ENCODE data around the gene IFT74.

IFT74 gene

DNA sequence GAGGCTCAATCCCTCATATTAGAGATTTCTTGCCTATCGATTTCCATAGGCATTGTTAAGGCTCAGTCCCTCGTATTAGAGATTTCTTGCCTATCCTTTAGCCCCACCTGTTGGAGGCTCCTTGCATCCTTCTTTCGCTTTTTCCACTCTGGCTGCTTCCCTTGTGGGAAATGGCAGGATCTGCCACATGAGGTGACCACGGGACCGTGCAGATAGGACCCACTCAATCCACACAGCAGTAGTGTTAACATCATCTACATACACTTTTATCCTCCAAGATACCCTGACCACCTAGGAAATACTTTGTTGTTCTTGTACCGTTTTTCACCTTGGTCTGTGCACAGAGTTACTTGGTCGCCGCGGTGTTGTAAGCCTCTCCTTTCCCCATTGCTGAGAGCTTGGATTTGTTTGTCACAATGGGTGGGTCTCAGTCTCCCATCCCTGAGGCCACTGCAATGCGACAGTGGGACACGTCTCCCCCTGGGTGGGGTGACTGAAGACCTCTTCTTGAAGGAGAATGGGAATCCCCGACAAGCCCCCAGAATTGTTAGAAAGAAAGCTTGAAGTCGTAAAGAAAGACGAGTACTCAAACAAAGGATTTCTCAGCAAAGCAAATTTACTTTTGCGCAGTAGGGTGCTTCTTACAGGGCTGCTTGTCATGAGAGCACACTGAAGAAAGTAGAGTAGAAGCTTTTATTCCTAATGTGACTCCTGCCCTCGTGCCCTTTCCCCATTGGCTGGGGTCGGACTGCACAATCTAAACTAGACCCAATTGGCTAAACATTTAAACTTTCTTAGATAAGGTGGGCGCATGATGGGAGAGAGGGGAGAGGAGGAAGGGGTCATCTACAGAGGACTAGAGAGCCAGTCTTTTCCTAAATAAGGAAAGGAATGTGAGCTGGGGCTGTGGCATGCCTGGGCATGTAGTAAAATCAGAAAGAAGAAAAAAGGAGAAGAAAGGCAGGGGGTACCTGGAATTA is 19.8 kb downstream of the IFT74 start:
- no peak for DNase-seq

DNA sequence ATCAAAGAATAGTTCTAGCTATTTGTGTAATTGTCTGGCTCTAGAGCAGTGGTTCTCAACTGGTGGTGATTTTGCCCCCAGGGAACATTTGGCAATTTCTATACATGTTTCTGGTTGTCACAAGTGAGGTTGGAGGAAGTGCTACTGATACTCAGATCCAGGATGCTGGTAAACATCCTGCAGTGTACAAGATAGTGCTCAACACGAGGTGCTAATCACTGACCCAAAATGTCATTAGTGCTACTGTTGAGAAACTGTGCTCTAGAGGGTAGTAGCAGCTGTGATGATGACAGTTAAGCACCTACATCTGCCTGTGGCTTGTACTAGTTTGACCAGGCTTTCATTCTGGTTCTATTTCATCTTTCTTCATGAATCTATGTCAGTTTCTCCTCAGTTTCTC is 27.1 kb downstream of the IFT74 start:
- DNase-seq, result no peak

DNA sequence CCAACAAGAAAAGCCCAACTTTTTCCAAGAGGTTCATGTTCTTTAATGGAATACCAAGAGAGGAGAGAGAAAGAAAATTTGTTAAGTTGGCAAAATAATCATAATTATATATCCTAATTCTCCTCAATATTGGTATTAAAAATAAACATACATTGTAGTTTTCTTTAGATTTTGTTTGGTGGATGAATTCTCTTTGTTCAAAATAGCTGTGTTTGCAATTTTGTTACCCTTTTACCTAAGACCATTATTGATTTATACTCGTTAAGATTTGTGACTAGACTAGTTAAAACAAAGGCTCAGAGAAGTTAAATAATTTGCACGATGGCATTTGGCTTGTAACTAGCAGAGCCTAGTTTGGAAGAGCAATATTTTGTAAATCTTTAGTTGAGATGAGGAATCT is 39.6 kb downstream of the IFT74 start:
- no peak for DNase-seq

DNA sequence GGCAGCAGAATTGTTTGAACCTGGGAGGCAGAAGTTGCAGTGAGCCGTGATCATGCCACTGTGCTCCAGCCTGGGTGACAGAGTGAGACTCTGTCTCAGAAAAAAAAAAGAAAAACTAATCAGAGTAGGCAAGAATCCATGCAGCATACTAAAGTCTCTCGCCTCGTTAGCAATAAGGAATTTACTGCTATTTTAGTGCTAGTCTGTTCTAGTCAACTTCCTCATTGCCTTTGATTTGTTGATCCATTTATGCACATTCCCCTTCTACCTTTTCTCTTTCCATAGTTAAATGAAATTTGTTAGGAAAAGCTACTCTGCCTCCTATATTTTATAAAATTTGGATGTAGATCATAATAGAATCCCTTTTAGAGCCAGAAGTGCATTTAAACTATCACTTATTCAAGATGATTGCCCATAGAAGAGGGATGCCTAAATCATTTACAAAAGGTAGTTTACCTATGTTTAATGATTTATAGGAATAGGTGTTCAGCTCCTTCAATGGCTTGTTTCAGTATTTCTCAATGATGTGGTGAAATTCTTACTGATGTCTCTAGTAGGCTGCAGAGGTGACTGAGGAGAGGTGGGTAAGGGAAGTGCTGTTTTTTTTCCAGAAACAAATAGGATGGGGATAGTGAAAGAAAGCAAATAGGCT is 47.3 kb downstream of the IFT74 start:
- DNase-seq, result no peak

DNA sequence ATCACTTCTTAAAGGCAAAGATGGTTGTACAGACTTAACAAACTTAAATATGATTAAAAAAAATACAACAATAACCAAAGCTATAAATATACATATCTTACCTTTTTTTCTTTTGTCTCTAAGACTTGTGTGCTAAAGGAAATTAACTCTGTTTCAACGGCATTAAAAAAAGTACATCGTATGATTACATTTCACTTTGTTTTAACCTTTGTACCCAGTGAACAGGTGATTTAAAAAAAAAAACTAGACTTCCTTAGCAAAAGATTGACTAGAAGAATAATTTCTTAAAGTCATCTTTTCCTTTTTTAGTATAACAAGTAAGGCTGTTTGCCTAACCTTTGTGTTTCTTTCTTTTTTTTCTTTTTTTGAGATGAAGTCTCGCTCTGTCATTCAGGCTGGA is 49.3 kb downstream of the IFT74 start, which contains the start of gene LRRC19:
Gene LRRC19, minus strand, starts transcription at position 182 of the 400 bp plus-strand sequence. CDS start 5,978 bp downstream, outside the sequence.
- no peak for DNase-seq

DNA sequence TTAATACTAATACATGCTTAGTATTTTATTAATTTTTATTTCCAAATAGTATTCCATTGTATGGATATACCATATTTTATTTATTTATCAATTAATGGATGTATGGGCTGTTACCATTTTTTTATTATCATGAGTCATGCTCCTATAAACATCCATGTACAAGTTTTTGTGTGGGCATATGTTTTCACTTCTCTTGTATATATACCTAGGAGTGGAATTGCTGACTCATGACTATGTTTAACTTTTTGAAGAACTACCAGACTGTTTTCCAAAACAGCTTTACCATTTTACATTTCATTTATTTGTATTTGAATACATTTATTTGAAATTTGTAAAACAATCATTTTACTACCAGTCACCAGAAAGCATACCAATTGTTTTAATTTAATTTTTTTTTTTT is 63.4 kb downstream of the IFT74 start:
- DNase-seq, result no peak

DNA sequence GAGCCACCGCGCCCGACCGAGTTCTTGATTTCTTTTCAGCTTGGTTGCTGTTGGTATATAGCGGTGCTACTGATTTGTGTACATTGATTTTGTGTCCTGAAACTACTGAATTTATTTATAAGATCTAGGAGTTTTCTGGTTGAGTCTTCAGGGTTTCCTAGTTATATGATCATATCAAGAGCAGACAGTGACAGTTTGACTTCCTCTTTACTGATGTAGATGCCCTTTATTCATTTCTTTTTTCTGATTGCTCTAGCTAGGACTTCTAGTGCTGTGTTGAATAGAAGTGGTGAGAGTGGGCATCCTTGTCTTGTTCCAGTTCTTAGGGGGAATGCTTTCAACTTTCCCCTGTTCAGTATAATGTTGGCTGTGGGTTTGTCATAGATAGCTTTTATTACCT is 66.7 kb downstream of the IFT74 start:
- no peak for DNase-seq

DNA sequence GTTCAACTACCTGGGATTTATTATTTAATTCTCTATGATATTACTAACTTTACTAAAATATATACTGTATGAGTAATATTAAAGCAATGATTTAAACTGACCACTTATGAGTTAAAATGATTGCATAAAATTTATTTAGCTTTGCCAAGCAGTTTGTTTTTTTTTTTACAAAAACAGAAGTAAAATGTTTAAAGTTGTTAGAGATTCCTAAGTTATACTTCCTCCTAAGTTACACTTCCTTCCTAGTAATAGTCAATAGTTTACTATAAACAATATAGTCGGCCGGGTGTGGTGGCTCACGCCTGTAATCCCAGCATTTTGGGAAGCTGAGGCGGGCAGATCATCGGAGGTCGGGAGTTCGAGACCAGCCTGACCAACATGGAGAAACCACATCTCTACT is 73.0 kb downstream of the IFT74 start:
- no peak for DNase-seq

DNA sequence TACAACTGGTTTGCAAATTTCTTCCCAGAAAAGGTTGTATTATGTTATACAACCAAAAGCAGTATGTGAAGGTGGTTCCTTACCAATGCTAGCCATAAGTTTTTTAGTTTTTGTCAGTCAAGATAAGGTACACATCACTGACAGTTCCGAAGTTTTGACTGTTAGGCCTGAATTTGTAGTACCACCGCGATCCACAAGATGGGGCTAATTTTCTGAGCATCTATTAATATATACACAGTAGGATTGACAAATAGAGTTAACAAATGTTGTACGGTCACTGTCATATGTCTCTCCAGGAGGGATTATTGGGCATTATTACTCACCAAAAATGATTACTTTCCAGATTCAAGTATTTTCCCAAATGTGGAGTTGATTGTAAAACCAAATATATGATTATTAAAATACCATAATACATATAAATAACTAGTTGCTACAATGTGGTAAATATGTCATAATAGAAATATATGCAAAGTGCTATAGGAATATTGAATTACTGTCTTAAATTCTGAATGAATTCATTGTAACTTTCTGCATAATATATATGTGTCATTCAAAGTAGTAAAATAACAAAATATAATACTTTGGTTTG is 77.7 kb downstream of the IFT74 start:
- DNase-seq, result peak; percentile 48

DNA sequence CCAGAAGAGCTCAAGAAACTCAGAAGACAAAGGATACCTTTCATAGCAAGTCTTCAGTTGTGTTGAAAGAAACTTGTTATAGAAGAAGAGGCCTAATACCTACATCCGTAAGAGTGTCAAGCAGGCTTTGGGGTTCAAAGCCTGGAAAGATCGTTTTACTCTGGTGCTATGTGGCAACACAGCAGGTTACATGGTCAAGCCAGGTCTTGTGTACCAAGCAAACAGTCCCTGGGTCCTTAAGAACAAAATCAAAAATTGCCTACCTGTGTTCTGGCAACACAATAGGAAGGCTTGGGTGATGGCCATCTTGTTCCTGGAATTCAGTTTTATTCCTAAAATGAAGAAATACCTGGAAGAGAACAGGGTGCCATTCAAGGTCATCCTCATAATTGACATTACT is 81.3 kb downstream of the IFT74 start:
- no peak for DNase-seq

DNA sequence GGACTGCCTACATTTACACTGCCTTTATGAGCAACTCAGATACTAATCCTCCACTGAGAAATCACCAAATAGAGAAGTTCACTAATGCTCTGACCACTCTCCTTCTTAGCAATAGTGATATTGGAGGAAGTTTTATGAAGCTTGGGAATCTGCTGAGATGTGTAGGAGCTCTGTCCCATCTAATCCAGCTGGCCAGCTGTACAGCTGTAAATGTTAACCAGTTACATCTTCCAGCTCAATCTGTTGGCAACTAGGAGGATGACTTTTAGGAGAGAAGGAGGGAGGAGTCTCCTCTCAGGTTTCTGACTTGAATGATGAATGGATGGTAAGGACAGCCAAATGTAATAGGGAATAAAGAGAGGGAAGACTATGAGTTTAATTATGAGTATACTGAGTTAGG is 85.5 kb downstream of the IFT74 start:
- no peak for DNase-seq

DNA sequence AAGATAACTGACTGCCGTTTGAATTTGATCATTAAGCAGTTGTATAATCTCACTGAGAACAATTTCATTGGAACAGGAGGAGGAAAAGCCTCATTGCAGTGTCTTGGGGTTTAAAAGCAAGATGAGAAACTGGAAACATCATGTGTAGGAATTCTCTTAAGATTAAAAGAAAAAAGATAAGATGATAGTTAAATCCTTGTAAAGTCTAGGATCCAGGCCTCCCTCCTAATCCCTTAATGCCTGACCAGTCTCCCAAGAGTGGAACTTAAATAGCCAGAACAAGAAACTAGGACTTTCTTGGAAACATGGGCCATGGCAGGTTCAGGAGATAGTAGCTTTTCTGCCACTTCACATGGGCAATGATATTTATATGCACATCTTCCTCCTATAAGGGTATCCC is 86.3 kb downstream of the IFT74 start:
- no peak for DNase-seq

DNA sequence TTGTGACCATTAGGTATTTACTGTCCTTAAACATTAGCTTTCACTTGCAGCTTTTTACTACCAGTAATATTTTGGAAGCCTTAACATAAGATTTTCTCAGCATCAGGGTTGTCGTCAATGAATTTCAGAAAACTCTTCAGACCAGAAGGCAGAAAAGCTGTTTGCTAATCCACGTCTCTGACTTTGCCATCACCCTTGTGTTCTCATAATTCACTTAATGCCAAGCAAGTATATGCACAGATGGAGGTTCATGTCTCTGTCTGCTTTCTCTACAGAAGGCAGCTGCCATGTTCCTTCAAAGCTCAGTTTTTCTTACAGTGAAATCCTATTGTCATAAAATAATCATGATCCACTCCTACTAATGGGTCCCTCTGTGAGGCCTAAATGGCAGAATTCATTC is 87.0 kb downstream of the IFT74 start:
- DNase-seq, result no peak

DNA sequence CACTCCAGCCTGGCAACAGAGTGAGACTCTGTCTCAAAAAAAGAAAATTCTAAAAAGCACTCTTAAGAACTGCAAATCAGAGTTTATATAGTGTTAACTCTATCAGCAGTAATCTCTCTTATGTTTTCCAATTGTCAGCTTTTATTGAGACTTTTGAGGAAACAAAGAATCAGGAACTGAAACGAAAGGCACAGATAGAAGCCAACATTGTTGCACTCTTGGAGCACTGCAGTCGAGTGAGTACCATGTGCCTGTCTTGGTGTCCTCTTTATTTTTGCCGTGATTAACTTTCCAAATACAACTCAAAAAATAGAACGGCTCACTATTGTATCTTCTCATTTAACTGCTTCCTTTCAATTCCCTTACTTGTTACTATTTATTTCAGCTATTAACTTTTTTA is 90.9 kb downstream of the IFT74 start:
- DNase-seq, result no peak

DNA sequence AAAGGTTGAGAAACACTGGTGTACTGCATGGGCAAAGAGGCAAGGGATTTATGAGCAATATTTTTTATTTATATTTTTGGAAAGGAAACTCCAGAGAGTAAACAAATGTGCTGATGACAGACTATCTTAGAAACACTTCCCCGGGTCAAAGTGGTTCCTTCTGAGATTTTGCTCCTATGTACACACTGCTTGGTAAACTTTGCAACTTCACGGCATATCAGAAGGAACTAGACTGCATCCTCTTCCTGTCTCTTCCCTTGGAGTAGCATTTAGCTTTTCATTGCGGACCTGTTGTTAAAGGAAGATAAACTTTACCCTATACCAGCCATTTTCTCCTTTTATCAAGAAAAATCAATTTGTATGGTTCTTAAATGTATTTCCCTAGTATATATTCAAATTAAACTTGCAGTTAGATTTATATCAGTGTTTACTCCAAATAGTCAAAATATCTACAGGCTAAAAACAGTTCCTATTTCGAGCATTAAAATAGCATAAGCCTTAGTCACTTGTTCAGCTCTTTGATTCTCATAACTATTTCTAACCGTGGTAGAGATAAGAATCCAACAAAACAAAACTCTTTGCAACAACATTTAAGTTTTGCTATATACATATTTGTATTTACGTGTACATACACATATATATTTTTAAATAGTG is 97.3 kb downstream of the IFT74 start:
- DNase-seq, result no peak

DNA sequence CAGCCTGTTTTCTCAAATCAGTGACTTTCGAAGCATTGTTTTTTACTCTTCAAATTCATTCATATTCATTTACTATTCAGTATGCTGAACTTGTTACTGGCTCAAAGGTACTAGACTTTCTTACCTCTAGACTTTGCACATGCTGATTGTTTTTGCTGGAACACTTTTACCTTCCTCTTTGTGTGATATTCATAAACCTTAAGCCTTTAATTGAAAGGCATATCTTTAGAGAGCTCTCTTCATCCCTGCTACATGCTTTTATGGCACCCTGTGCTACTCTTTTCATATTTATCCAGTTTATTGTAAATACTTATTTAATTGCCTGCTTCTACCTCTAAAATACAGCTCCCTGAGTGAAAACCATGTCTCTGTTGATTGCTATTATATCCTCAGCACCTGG is 97.9 kb downstream of the IFT74 start:
- DNase-seq, result no peak

DNA sequence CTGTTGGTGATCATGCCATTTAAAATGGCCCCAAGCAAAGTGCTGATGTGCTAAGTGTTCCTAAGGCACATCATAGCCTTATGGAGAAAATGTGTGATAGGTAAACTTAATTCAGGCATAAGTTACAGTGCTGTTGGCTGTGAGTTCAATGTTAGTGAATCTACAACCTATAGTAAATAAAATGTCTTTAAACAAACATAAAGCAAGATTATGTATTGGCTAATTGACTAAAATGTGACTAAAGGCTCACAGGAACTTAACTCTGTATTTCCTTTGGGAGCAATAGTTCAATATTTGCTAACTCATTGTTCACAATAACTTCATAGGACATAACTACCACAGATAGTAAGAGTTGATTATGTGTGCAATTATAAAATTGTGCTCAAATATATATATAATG is 98.6 kb downstream of the IFT74 start:
- DNase-seq, result no peak

DNA sequence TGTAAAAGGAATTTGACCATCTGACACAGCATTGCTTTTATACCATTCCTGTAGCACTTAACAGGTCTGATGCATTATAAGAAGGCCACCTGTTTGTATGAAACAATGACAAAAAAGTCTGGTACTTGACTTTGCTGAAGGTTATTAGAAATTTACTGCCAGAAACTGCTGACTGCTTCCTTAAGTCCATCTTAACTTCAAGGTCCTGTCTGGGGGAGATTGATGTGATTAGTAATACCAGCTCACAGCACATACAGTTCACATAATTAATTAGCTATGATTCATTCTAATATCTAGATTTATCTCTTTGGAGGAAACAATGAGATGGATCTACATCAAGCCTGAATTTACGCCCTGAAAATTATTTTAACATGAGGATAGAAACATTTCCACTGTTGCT is 103.2 kb downstream of the IFT74 start:
- DNase-seq, result no peak

DNA sequence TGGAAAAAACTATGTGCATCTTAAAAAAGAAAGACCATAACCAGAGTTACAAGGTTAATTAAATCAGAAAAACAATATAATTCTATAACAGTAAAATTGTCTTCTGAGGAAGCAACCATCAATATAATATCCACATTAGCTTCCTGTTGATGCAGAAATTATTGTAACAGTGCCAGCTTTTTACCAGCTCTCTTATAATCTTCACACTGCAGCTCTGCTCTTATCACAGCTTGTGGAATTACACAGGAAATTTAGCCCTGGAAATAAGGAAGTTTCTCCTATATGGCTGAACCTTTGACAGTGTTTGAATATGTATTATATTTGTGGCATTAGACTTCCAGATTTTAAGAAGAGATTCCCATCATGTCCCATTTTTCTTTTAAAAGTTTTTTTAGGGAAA is 103.7 kb downstream of the IFT74 start:
- no peak for DNase-seq

DNA sequence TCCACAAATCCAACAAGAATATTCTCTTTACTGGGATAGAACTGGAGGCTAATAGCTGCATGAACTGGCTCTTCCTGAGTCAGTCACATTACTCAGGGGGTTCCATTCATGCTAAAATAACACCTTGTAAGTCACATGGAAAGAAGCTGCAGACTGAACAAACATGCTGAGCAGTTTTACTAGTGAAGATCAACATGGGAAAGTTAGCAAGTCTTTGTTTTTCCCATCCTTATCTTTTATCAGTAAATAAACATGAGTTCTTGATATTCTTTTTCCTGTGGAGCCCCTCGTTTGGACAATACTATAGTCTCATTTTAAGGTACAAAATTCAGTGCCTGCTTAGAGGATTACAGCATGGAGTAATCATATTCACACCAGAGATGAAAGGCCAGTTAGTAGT is 109.1 kb downstream of the IFT74 start:
- DNase-seq, result no peak

DNA sequence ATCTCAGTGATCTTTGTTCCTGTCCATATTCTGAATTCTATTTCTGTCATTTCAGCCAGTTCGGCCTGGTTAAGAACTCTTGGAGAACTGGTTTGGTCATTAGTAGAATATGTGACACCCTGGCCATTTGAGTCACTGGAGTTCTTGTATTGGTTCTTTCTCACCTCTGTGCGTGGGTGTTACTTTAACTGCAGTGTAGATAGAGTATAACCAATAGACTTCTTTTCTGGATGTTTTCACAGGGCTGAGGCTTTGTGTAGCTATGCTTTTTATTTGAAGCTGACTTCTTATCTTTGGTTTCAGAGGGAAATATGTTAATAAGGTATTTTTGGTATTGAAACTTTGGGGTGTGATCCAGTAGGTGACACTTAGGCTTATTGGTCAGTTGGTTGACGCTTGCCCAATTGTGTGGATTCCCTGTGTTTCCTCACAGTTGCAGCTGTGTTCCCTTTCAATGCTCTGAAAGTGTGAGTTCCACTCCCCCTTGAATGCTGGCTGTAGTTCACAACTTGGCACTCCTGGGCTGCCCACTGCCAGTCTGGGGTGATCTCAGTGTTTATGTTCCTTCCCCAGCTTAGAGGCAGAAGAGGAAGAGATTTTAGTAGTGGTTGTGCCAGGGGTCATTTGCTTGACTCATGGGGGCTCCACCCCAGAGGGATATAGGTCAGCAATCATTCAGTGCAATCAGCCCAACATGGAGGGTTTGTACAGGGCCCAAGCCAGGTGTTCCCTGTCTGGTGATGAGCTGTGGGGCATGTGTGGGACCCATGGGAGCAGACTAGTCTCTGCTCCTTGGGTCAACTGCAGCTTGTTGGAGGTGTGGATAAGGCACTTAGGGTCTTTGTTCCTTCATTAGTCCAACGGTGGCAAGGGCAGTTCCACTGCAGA is 117.9 kb downstream of the IFT74 start:
- DNase-seq, result no peak

DNA sequence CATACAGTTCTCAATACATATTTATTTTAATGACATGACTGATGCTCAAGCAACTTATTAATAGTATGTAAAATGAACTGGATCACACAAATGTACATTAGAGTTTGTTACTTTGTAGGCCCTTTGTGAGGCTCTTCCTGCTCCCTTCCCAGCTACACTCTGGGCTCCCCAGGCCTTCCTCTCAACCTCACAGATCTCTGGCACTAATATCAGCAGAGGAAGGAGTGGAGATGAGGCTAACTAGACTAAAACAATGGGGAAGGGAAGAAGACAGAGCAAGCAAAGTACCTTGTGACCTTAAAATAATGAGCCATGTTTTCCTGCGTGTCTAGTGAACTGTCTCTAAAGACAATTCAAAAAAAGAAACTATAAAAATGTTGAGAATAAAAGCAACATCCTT is 122.5 kb downstream of the IFT74 start:
- no peak for DNase-seq

All from activated naive CD4-positive, alpha-beta T cell treated with Interleukin-2 at 50 U/mL for 16 hours (primary cell).